ENCODE results near the gene ACSM2B. TPM values are rescaled to one million over a fixed set of nuclear protein-coding genes. Genes with fewer than 3 reads are reported as not detected.
A peak's percentile ranks its signal among the peaks of the same experiment; 100 is the strongest.
"Not testable (repeated sequence)": the region's sequence is repeated elsewhere in the genome, so short reads cannot be mapped to it uniquely, and the experiment has no call there.

Gene ACSM2B
- total RNA-seq, 1 donor from 2014 or later: not detected

DNA sequence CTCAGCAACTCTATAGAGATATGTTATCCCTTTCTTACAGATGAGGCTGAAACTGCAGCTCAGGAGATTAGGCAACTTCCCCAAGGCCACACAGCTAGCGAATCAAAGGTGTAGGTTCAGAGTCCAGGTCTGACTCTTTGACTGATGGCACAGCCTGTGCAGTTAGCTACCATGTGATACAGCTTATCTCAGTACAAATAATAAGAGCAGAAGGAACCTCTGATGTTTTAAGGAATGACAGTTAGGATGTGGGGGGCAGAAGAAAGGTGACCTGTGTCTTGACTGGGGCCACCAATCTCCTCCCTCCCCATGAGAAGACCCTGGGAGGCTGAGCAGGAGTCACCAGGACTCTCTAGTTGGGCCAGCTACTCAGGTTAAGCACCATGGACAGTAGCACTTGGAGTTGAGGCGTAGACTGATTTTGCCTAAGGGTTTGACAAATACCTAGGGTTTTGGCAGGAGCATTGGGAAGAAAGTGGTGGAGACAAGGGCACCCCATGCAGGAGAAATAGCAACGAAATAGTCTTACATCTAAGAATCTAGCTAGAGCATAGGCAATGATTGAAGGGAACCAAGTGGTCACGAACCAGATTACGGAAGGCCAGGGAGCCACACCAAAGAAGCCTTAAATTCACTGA, 22.8 kb upstream of the ACSM2B start:
- H3K27me3 ChIP-seq (ENCODE audit: low read depth): no peaks in the 10 kb centered on the region
- no peaks in the 10 kb centered on the region for H3K4me1 ChIP-seq
- H3K36me3 ChIP-seq: no peaks in the 10 kb centered on the region
- H3K27ac ChIP-seq: no peak overlapping the region
- no peak overlapping the region for H3K4me3 ChIP-seq
- intact Hi-C loops (cut with DNase I): no loop called here
- DNase-seq (no peak), ATAC-seq (no peak)
- no peak for TF ChIP-seq CTCF (IDR thresholded peaks at IDR 0.05)
- no peaks in the 10 kb centered on the region for H3K9me3 ChIP-seq

- intact Hi-C loops (cut with DNase I); ATAC-seq: not testable (repeated sequence)
Observed at GRCh38 chr16:20595694-20596093, 19.5 kb upstream of the ACSM2B start.

GRCh38 chr16:20595068-20595467, 18.9 kb upstream of the ACSM2B start:
- H3K27ac ChIP-seq; H3K4me1 ChIP-seq; H3K4me3 ChIP-seq; ATAC-seq; H3K9me3 ChIP-seq; intact Hi-C loops (cut with DNase I); H3K36me3 ChIP-seq; H3K27me3 ChIP-seq (ENCODE audit: low read depth); DNase-seq: not testable (repeated sequence)

More at GRCh38 chr16:20595694-20596093, 19.5 kb upstream of the ACSM2B start:
- not testable (repeated sequence) for H3K4me3 ChIP-seq; H3K4me1 ChIP-seq; DNase-seq; H3K9me3 ChIP-seq; H3K27ac ChIP-seq; H3K27me3 ChIP-seq (ENCODE audit: low read depth); H3K36me3 ChIP-seq

GRCh38 chr16:20592780-20593179, 16.6 kb upstream of the ACSM2B start:
- H3K27me3 ChIP-seq (ENCODE audit: low read depth); ATAC-seq; H3K9me3 ChIP-seq; DNase-seq; H3K36me3 ChIP-seq; H3K4me1 ChIP-seq; H3K27ac ChIP-seq; intact Hi-C loops (cut with DNase I); H3K4me3 ChIP-seq: not testable (repeated sequence)

- H3K4me3 ChIP-seq; intact Hi-C loops (cut with DNase I); ATAC-seq; H3K4me1 ChIP-seq; H3K27me3 ChIP-seq (ENCODE audit: low read depth); H3K9me3 ChIP-seq; H3K36me3 ChIP-seq; DNase-seq; H3K27ac ChIP-seq: not testable (repeated sequence)
Observed at GRCh38 chr16:20589486-20589885, 13.3 kb upstream of the ACSM2B start.

- H3K27ac ChIP-seq; DNase-seq; H3K9me3 ChIP-seq; intact Hi-C loops (cut with DNase I); H3K4me3 ChIP-seq; H3K27me3 ChIP-seq (ENCODE audit: low read depth); H3K4me1 ChIP-seq; H3K36me3 ChIP-seq: not testable (repeated sequence)
- peak; percentile 75 to 76 for ATAC-seq
Observed at GRCh38 chr16:20587645-20588074, 11.5 kb upstream of the ACSM2B start.

DNA sequence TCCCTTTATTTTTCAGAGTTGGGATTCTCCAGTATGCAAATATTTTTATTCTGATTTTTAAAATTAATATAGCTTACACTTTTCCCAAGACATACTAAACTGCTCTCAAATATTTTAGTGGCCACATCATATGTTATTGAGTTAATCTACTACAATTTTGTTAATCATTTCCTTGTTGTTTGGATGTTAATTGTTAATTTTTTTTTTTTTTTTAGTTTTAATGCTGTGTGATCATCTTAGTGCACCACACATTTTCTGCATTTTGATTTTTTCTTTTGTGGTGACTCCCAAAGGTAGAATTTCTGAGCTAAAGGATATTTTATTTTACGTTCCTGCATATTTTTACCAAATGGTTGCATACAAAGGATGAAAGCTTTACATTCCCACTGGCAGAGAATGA, 10.5 kb upstream of the ACSM2B start:
- H3K27ac ChIP-seq; H3K27me3 ChIP-seq (ENCODE audit: low read depth); H3K9me3 ChIP-seq; H3K4me1 ChIP-seq; H3K36me3 ChIP-seq; DNase-seq; H3K4me3 ChIP-seq; intact Hi-C loops (cut with DNase I); ATAC-seq: not testable (repeated sequence)

GRCh38 chr16:20586112-20586511, 9.9 kb upstream of the ACSM2B start:
- H3K27me3 ChIP-seq (ENCODE audit: low read depth); H3K27ac ChIP-seq; H3K36me3 ChIP-seq; intact Hi-C loops (cut with DNase I); ATAC-seq; H3K4me3 ChIP-seq; H3K4me1 ChIP-seq; DNase-seq; H3K9me3 ChIP-seq: not testable (repeated sequence)

GRCh38 chr16:20580487-20581259, 4.5 kb upstream of the ACSM2B start:
- H3K36me3 ChIP-seq; H3K4me1 ChIP-seq; H3K27ac ChIP-seq; ATAC-seq; intact Hi-C loops (cut with DNase I); H3K4me3 ChIP-seq; H3K9me3 ChIP-seq; DNase-seq; H3K27me3 ChIP-seq (ENCODE audit: low read depth): not testable (repeated sequence)

DNA sequence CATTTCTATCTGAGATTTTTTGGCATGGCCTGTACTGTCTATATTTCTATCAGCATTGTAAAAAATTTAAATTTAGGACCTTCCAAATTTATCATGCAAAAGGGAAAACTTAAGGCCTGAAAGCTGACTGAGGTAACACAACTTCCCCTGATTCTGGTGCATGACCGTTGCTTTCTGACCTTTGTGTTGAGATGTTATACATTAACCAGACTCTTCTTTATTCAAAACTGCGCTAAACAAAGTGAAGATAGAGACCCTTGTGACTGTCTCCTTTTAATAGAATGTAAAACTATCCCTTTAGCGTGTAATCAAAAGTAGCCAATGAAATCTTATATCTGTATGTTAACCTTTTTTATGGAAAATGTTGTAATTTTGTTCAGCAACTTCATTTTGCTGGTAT, 1.9 kb upstream of the ACSM2B start:
- intact Hi-C loops (cut with DNase I); H3K27ac ChIP-seq; H3K27me3 ChIP-seq (ENCODE audit: low read depth); H3K9me3 ChIP-seq; H3K4me1 ChIP-seq; ATAC-seq; H3K4me3 ChIP-seq; H3K36me3 ChIP-seq; DNase-seq: not testable (repeated sequence)

DNA sequence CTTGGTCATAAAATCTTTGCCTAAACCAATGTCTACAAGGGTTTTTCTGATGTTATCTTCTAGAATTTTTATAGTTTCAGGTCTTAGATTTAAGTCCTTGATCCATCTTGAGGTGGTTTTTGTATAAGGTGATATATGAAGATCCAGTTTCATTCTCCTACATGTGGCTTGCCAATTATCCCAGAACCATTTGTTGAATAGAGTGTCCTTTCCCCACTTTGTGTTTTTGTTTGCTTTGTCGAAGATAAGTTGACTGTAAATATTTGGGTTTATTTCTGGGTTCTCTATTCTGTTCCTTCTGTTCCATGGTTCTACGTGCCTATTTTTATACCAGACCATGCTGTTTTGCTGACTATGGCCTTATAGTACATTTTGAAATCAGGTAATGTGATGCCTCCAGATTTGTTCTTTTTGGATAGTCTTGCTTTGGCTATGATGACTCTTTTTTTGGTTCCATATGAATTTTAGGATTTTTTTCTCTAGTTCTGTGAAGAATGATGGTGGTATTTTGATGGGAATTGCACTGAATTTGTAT, 7.0 kb downstream of the ACSM2B start:
- H3K27me3 ChIP-seq (ENCODE audit: low read depth); DNase-seq; H3K36me3 ChIP-seq; H3K4me3 ChIP-seq; H3K27ac ChIP-seq; intact Hi-C loops (cut with DNase I); H3K4me1 ChIP-seq; H3K9me3 ChIP-seq; ATAC-seq: not testable (repeated sequence)
